Left renal pelvis (tissue), 4 donors: ENCODE data around the gene ITGA2. TPM values are rescaled to one million over a fixed set of nuclear protein-coding genes. Genes with fewer than 3 reads are reported as not detected.

Experiments used
- DNase-seq, 4 donors: peaks; one replicate each; pipeline ENCODE4 v3.0.0-alpha.2; 2013; ENCODE audit warnings: low read depth in 4 of 4, low spot score in 3 of 4
- polyA plus RNA-seq, 4 donors: library from polyadenylated mRNA; unstranded; fragments of 120-200 nt; gene quantifications; one replicate each; pipeline ENCODE4 v1.2.1, GENCODE V29; 2013; ENCODE audit not compliant: insufficient read length in 4 of 4

Gene ITGA2
- polyA plus RNA-seq, 4 donors, result 8.3 to 33.8 (median 27.1) TPM

DNA sequence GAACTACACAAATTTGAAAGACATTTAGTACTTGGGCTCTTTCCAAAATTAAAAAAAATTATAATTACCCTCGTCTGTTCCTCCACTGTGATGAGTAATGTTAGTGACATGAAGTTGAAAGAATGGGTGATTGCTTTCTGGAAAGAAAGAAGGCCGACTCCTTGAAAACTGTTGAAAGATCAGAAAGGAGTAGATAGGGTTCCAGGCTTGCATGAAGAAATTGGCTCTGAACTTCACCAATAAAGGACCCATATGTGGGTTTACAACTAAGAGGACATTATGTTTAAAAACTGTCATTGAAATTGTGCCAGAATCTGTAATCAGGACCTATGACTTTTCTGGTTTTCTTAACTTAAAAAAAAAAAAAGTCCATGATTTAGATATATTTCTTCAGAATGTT is 141.1 kb downstream of the ITGA2 start:
- no peak for DNase-seq

DNA sequence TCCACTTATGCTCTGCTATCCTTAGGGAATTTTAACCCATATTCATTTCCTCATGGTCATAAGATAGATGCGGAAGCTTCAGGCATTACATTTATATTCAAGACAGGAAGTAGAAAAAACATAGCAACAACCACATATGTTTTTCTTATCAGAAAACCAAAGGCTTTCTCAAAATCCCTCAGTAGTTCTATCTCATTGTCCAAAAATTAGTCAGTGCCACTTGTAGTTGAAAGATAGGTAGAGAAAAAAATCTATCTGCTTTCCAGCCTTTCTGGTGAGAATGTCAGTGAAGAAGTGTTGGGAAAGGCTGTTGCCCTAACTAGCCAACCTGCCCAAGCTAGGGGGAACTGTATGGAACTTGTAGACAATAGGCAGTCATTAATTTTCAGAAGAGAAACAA is 143.9 kb downstream of the ITGA2 start:
- no peak for DNase-seq

Other genes with a start within 250 kb of the ITGA2 start
- 10 to 100 TPM; 49.2 to 65.2 (median 58.1) TPM for gene ITGA1, start 201.4 kb upstream of the ITGA2 start, polyA plus RNA-seq
- gene PELO, start 201.4 kb upstream of the ITGA2 start, polyA plus RNA-seq, result 10 to 100 TPM; 27.8 to 33.2 (median 30.8) TPM
- 100 to 1,000 TPM in 1 of 4 donors, 10 to 100 TPM in 3; 58.3 to 101 (median 73.4) TPM for gene MOCS2, start 120.4 kb downstream of the ITGA2 start, polyA plus RNA-seq